OCI-LY7 (cell line): ENCODE measurements around the gene HK2. TPM values are rescaled to one million over a fixed set of nuclear protein-coding genes. Genes with fewer than 3 reads are reported as not detected.

Experiments used
- BruUV-seq: library from RNA; stranded (reverse); fragments of 400-500 nt; replicated peaks from 2 replicates; lab custom pipeline; 2021; lab: Mats Ljungman, UMichigan
- CTCF ChIA-PET: fragments of 300-600 bp; sonication (Branson Sonifier 250); formaldehyde crosslinking; loops from one replicate; lab custom pipeline; 2022; ENCODE audit warnings: antibody characterized with exemption; ENCODE audit not compliant: unreplicated experiment; lab: Charles Lee
- POLR2A ChIA-PET: fragments of 300-600 bp; sonication (Branson Sonifier 250); formaldehyde crosslinking; loops from one replicate; lab custom pipeline; 2022; ENCODE audit warnings: antibody characterized with exemption; lab: Charles Lee
- DNase-seq: peaks from one replicate; pipeline ENCODE4 v3.0.0-alpha.2; 2015; ENCODE audit warnings: low spot score
- H2AFZ ChIP-seq: fragments of 200-600 bp; sonication (generic), shearing (Covaris generic); 2 replicates; pipeline ENCODE4 v1.6.1; 2014; ENCODE audit warnings: mild to moderate bottlenecking, antibody characterized with exemption, low read length, moderate library complexity
- H3K27ac ChIP-seq: fragments of 200-600 bp; sonication (generic); 2 replicates; pipeline ENCODE4 v1.5.1; 2014; ENCODE audit warnings: mixed run types, low read depth, mild to moderate bottlenecking, moderate library complexity, low read length, inconsistent platforms; ENCODE audit not compliant: poor library complexity, severe bottlenecking
- H3K36me3 ChIP-seq: fragments of 200-600 bp; sonication (generic); 2 replicates; pipeline ENCODE4 v1.6.1; 2014; ENCODE audit warnings: mild to moderate bottlenecking, antibody characterized with exemption, low read length, moderate library complexity, mixed read lengths; ENCODE audit not compliant: insufficient read depth
- H3K4me1 ChIP-seq: fragments of 200-600 bp; sonication (generic); 2 replicates; pipeline ENCODE4 v1.5.1; 2014; ENCODE audit warnings: mild to moderate bottlenecking, low read length; ENCODE audit not compliant: insufficient read depth, poor library complexity, severe bottlenecking
- H3K4me2 ChIP-seq: fragments of 200-600 bp; sonication (generic); 2 replicates; pipeline ENCODE4 v1.6.1; 2014; ENCODE audit warnings: mild to moderate bottlenecking, low read length
- H3K4me3 ChIP-seq: fragments of 200-600 bp; sonication (generic); 2 replicates; pipeline ENCODE4 v1.5.1; 2014; ENCODE audit warnings: mild to moderate bottlenecking, low read depth, low read length; ENCODE audit not compliant: poor library complexity, severe bottlenecking
- H3K79me2 ChIP-seq: fragments of 200-600 bp; sonication (generic); 2 replicates; pipeline ENCODE4 v1.6.1; 2016; ENCODE audit warnings: low read depth, mild to moderate bottlenecking, low read length, moderate library complexity, mixed read lengths; ENCODE audit not compliant: insufficient read depth
- H3K9me2 ChIP-seq: fragments of 200-600 bp; sonication (generic); 2 replicates; pipeline ENCODE4 v1.6.1; 2016; ENCODE audit warnings: mild to moderate bottlenecking, low read length, mixed read lengths; ENCODE audit not compliant: insufficient read depth
- H3K9me3 ChIP-seq: fragments of 200-600 bp; sonication (generic); 2 replicates; pipeline ENCODE4 v1.6.1; 2014; ENCODE audit warnings: mild to moderate bottlenecking, mixed run types, low read length, mixed read lengths
- H4K20me1 ChIP-seq: fragments of 200-600 bp; sonication (generic); 2 replicates; pipeline ENCODE4 v1.6.1; 2014; ENCODE audit warnings: mild to moderate bottlenecking, antibody characterized with exemption, low read length, moderate library complexity, mixed read lengths; ENCODE audit not compliant: insufficient read depth
- EZH2phosphoT487 ChIP-seq: fragments of 200-600 bp; sonication (generic); IDR thresholded peaks from 2 replicates; pipeline ENCODE4 v1.6.1; 2018; ENCODE audit warnings: low read depth, borderline replicate concordance, mild to moderate bottlenecking, mixed run types, antibody characterized with exemption, low read length, moderate library complexity, mixed read lengths
- intact Hi-C: fragments of 100-400 bp; cut with micrococcal nuclease; formaldehyde crosslinking; loops from one replicate; pipeline ENCODE4 v1.10.0; 2022; ENCODE audit not compliant: unreplicated experiment
- total RNA-seq, 2 experiments: library from RNA; depleted of rRNA in 1 of 2; stranded (reverse); fragments of >200 nt in 1 of 2; shearing (Covaris generic) in 1 of 2; gene quantifications; 2 replicates each; pipeline ENCODE4 v1.2.3, GENCODE V29; 2014 to 2022
- TF ChIP-seq, protein P1 (sequence below): fragments of 200-600 bp; sonication (generic); conservative IDR thresholded peaks from 2 replicates; pipeline ENCODE4 v1.5.1; 2014; ENCODE audit warnings: mild to moderate bottlenecking, antibody characterized with exemption, low read length, moderate library complexity, mixed read lengths

The HK2 gene
- total RNA-seq, 2 experiments from 2014 or later: 8.6 to 50.5 TPM

GRCh38 chr2:74862020-74862964, 28.4 kb downstream of the HK2 start:
- intact Hi-C loops: no loop called here
- no TSS peak for BruUV-seq
- Histone ChIP-seq H4K20me1 (no peaks in the 10 kb centered on the region; the same call in 1 of the 2 replicates), H3K9me2 (no peaks in the 10 kb centered on the region), H2AFZ (no peak overlapping the region), H3K4me2 (no peak overlapping the region), H3K79me2 (no peaks in the 10 kb centered on the region), H3K4me1 (peaks cover 8% of the 10 kb centered on the region), H3K27ac (no peak overlapping the region), H3K9me3 (no peaks in the 10 kb centered on the region), H3K4me3 (no peak overlapping the region), H3K36me3 (peaks cover 48% of the 10 kb centered on the region; the same call in 1 of the 2 replicates)
- TF ChIP-seq, protein P1, sequence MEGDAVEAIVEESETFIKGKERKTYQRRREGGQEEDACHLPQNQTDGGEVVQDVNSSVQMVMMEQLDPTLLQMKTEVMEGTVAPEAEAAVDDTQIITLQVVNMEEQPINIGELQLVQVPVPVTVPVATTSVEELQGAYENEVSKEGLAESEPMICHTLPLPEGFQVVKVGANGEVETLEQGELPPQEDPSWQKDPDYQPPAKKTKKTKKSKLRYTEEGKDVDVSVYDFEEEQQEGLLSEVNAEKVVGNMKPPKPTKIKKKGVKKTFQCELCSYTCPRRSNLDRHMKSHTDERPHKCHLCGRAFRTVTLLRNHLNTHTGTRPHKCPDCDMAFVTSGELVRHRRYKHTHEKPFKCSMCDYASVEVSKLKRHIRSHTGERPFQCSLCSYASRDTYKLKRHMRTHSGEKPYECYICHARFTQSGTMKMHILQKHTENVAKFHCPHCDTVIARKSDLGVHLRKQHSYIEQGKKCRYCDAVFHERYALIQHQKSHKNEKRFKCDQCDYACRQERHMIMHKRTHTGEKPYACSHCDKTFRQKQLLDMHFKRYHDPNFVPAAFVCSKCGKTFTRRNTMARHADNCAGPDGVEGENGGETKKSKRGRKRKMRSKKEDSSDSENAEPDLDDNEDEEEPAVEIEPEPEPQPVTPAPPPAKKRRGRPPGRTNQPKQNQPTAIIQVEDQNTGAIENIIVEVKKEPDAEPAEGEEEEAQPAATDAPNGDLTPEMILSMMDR: no peak
- TF ChIP-seq EZH2phosphoT487: no peak
- POLR2A ChIA-PET: interaction anchor here (0.9 to 1.2 kb wide), 2 partner anchors 9 to 14 kb away, joined by 3 to 8 read pairs; no protein-coding TSS in a partner anchor
- no peak for DNase-seq
- CTCF ChIA-PET: interaction anchor here (1.6 kb wide), 1 partner anchor 11 kb away, joined by 3 read pairs; no protein-coding TSS in a partner anchor

GRCh38 chr2:74863802-74864248, 29.9 kb downstream of the HK2 start:
- intact Hi-C loops: no loop called here

More at GRCh38 chr2:74863802-74864248, 29.9 kb downstream of the HK2 start:
- no peak for TF ChIP-seq EZH2phosphoT487
- TF ChIP-seq, protein P1: no peak
- Histone ChIP-seq H3K4me1 (peaks cover 8% of the 10 kb centered on the region), H3K27ac (no peak overlapping the region), H2AFZ (no peak overlapping the region), H3K79me2 (no peaks in the 10 kb centered on the region), H3K9me2 (no peaks in the 10 kb centered on the region), H3K36me3 (peaks cover 52% of the 10 kb centered on the region), H3K4me2 (no peak overlapping the region), H4K20me1 (no peaks in the 10 kb centered on the region; the same call in 1 of the 2 replicates), H3K4me3 (no peak overlapping the region), H3K9me3 (no peaks in the 10 kb centered on the region)
- BruUV-seq: no TSS peak
- DNase-seq: no peak
- CTCF ChIA-PET: no interaction called here
- POLR2A ChIA-PET: interaction anchor here (1.2 kb wide), 1 partner anchor 11 kb away, joined by 8 read pairs; no protein-coding TSS in a partner anchor
